Caco-2 (cell line): Measurements from ENCODE around the gene CNPY2. TPM values are rescaled to one million over a fixed set of nuclear protein-coding genes. Genes with fewer than 3 reads are reported as not detected.

Source experiments
- BruUV-seq: library from RNA; stranded (reverse); fragments of 400-500 nt; replicated peaks from 2 replicates; lab custom pipeline; 2021; lab: Mats Ljungman, UMichigan
- CTCF ChIA-PET: fragments of 300-600 bp; sonication (Branson Sonifier 250); formaldehyde crosslinking; loops from one replicate; lab custom pipeline; 2022; ENCODE audit warnings: antibody characterized with exemption; lab: Charles Lee
- POLR2A ChIA-PET: fragments of 300-600 bp; sonication (Branson Sonifier 250); formaldehyde crosslinking; loops from one replicate; lab custom pipeline; 2022; ENCODE audit warnings: antibody characterized with exemption; lab: Charles Lee
- DNase-seq, 2 experiments: peaks; one replicate each; pipeline versions ENCODE4 v3.0.0 to v3.0.0-alpha.2; 2020 to 2022
- H3K27me3 ChIP-seq: replicated peaks from 2 replicates; pipeline ENCODE4 v1.6.0; 2011; ENCODE audit warnings: low read length; ENCODE audit not compliant: control insufficient read depth, insufficient read depth
- H3K36me3 ChIP-seq: 2 replicates; pipeline ENCODE4 v1.5.1; 2011; ENCODE audit warnings: low read length; ENCODE audit not compliant: control insufficient read depth, insufficient read depth
- H3K4me1 ChIP-seq: fragments of 250-450 bp; sonication (Bioruptor Pico); 2 replicates; pipeline ENCODE4 v1.5.1; 2020; ENCODE audit warnings: mild to moderate bottlenecking
- H3K4me3 ChIP-seq: 2 replicates; pipeline ENCODE4 v1.5.1; 2011; ENCODE audit warnings: low read depth, mild to moderate bottlenecking, control low read depth, low read length
- H3K9me3 ChIP-seq: fragments of 250-450 bp; sonication (Bioruptor Pico); 2 replicates; pipeline ENCODE4 v1.5.1; 2020; ENCODE audit warnings: mild to moderate bottlenecking, moderate library complexity
- H3K27ac Mint-ChIP-seq: one replicate; pipeline ENCODE4 v1.8.0; 2022; ENCODE audit warnings: mixed read lengths; ENCODE audit not compliant: unreplicated experiment
- H3K27me3 Mint-ChIP-seq: one replicate; pipeline ENCODE4 v1.8.0; 2022; ENCODE audit warnings: mixed read lengths; ENCODE audit not compliant: insufficient read depth, unreplicated experiment
- H3K36me3 Mint-ChIP-seq: one replicate; pipeline ENCODE4 v1.8.0; 2022; ENCODE audit warnings: mild to moderate bottlenecking, mixed read lengths; ENCODE audit not compliant: insufficient read depth, unreplicated experiment
- H3K4me1 Mint-ChIP-seq: one replicate; pipeline ENCODE4 v1.8.0; 2022; ENCODE audit warnings: low read depth, mixed read lengths; ENCODE audit not compliant: unreplicated experiment
- H3K4me3 Mint-ChIP-seq: one replicate; pipeline ENCODE4 v1.8.0; 2022; ENCODE audit warnings: mild to moderate bottlenecking, moderate library complexity, mixed read lengths; ENCODE audit not compliant: unreplicated experiment
- H3K9me3 Mint-ChIP-seq: one replicate; pipeline ENCODE4 v1.8.0; 2022; ENCODE audit warnings: mixed read lengths; ENCODE audit not compliant: unreplicated experiment
- intact Hi-C: fragments of 100-400 bp; cut with micrococcal nuclease; formaldehyde crosslinking; loops from one replicate; pipeline ENCODE4 v1.10.0; 2022; ENCODE audit not compliant: unreplicated experiment
- total RNA-seq: library from RNA; stranded (reverse); gene quantifications from 2 replicates; pipeline ENCODE4 v1.2.3, GENCODE V29; 2022
- TF ChIP-seq, protein P1 (sequence below), 2 experiments: fragments of 200-600 bp in 1 of 2; IDR thresholded peaks; 1 replicate in 1 of 2; 2 replicates in 1 of 2; pipeline versions ENCODE4 v1.5.1 to v1.8.0; 2011 to 2022; ENCODE audit warnings: antibody characterized with exemption in 1 of 2, control low read depth in 1 of 2, inconsistent platforms in 1 of 2, low read depth in 1 of 2, low read length in 1 of 2, mild to moderate bottlenecking in 1 of 2, moderate library complexity in 1 of 2; ENCODE audit not compliant: insufficient read depth in 1 of 2, severe bottlenecking in 1 of 2, unreplicated experiment in 1 of 2

Gene CNPY2
- total RNA-seq, 1 experiment from 2014 or later: 204 TPM

DNA sequence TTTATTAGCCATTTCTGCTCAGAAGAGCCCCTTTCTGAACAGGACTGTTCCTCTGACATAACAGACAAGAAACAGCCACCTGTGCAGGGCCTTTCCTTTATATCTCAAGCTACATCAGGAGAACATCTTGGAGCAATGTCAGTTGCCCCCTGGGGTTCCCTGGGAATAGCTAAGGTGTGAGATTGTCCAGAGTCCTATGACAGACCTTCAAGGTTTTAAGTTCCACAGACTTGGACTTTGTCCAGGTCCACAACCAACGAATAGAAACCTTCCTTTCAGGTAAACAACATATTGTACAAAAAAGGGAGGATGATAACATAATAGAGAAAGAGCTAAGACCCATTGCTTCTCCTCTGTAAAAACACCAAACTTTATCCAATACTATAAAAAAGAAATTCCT, 25.8 kb upstream of the CNPY2 start:
- Mint-ChIP-seq H3K4me1 (peaks cover 5% of the 10 kb centered on the region), H3K27me3 (no peaks in the 10 kb centered on the region), H3K27ac (no peak overlapping the region), H3K36me3 (peaks cover 12% of the 10 kb centered on the region), H3K4me3 (no peak overlapping the region), H3K9me3 (no peaks in the 10 kb centered on the region)
- ChIA-PET CTCF (interaction anchor here (0.6 to 0.9 kb wide), 2 partner anchors 11 to 26 kb away, joined by 4 to 9 read pairs; partner anchors contain the start of gene CNPY2), POLR2A (interaction anchor here (1.2 kb wide), 1 partner anchor 18 kb away, joined by 3 read pairs; the partner anchor contains the start of gene STAT2)
- Histone ChIP-seq H3K4me1 (no peaks in the 10 kb centered on the region; the same call in 1 of the 2 replicates), H3K36me3 (peaks cover 5% of the 10 kb centered on the region), H3K9me3 (no peaks in the 10 kb centered on the region), H3K27me3 (no peaks in the 10 kb centered on the region), H3K4me3 (no peak overlapping the region)
- DNase-seq: no peak
- TF ChIP-seq, protein P1, sequence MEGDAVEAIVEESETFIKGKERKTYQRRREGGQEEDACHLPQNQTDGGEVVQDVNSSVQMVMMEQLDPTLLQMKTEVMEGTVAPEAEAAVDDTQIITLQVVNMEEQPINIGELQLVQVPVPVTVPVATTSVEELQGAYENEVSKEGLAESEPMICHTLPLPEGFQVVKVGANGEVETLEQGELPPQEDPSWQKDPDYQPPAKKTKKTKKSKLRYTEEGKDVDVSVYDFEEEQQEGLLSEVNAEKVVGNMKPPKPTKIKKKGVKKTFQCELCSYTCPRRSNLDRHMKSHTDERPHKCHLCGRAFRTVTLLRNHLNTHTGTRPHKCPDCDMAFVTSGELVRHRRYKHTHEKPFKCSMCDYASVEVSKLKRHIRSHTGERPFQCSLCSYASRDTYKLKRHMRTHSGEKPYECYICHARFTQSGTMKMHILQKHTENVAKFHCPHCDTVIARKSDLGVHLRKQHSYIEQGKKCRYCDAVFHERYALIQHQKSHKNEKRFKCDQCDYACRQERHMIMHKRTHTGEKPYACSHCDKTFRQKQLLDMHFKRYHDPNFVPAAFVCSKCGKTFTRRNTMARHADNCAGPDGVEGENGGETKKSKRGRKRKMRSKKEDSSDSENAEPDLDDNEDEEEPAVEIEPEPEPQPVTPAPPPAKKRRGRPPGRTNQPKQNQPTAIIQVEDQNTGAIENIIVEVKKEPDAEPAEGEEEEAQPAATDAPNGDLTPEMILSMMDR (IDR thresholded peaks at IDR 0.05; ENCODE audit: insufficient read depth in 1 of 2, low read depth in 1 of 2, low read length in 1 of 2, severe bottlenecking in 1 of 2, unreplicated experiment in 1 of 2): no peak
- intact Hi-C loops: no loop called here
- no TSS peak for BruUV-seq

DNA sequence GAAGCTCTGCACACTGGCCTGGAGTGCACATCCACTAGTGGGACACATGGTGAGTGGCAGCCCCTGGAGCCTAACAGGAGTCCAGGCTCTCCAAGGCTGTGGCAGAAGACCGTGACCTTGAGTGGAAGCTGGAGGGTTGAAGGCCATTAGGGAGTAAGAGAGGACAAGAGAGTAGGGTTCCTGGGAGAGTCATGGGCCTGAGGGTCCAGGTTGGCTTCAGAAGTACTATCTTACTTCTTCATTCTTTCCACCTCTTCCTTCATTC, 23.3 kb upstream of the CNPY2 start:
- Mint-ChIP-seq H3K4me1 (peaks cover 8% of the 10 kb centered on the region), H3K36me3 (peaks cover 4% of the 10 kb centered on the region), H3K27me3 (no peaks in the 10 kb centered on the region), H3K4me3 (no peak overlapping the region), H3K27ac (peak overlapping the region; percentile 27), H3K9me3 (no peaks in the 10 kb centered on the region)
- no TSS peak for BruUV-seq
- ChIA-PET CTCF (interaction anchor here (1.8 kb wide), 1 partner anchor 23 kb away, joined by 4 read pairs; the partner anchor contains the start of gene CNPY2), POLR2A (no interaction called here)
- H3K4me3 ChIP-seq: no peak overlapping the region
- peaks cover 6% of the 10 kb centered on the region; the same call in 1 of the 2 replicates for H3K4me1 ChIP-seq
- TF ChIP-seq, protein P1 (IDR thresholded peaks at IDR 0.05; ENCODE audit: insufficient read depth in 1 of 2, low read depth in 1 of 2, low read length in 1 of 2, severe bottlenecking in 1 of 2, unreplicated experiment in 1 of 2): no peak
- DNase-seq: no peak
- H3K9me3 ChIP-seq: no peaks in the 10 kb centered on the region
- H3K36me3 ChIP-seq: peaks cover 4% of the 10 kb centered on the region
- intact Hi-C loops: no loop called here
- no peaks in the 10 kb centered on the region for H3K27me3 ChIP-seq

DNA sequence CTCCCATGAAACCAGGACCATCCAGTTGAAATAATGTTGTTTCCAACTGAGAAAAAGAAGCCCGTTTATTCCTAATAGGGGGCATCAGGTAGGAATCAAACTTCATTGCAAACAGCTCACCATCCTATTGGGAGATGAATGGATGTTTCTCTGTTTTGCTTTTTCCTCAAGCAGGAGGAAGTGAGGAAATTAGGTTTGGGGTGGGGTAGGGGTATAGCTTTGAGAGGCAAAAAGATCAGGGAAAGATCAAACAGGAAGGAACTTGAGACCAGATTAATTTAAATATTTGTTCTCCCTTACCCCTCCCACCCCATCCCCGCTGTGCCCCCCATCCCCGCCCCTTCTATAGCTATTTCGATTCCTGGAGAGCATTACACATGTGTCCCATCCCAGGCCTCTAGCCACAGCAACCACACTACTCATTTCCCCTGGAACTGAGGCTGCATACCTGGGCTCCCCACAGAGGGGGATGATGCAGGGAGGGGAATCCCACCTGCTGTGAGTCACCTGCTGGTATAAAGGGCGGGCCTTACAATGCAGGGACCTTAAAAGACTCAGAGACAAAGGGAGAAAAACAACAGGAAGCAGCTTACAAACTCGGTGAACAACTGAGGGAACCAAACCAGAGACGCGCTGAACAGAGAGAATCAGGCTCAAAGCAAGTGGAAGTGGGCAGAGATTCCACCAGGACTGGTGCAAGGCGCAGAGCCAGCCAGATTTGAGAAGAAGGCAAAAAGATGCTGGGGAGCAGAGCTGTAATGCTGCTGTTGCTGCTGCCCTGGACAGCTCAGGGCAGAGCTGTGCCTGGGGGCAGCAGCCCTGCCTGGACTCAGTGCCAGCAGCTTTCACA, 22.7 kb upstream of the CNPY2 start, which contains the start of gene IL23A:
IL23A (plus strand) TSS at position 577 of the 850 bp plus-strand sequence; CDS start at position 738, 161 bp downstream.
- peak within 1 kb of the TSS; percentile 27 for H3K27ac Mint-ChIP-seq
- H3K9me3 Mint-ChIP-seq: no peaks in the 10 kb centered on the region
- Histone ChIP-seq H3K36me3 (peaks cover 2% of the 10 kb centered on the region), H3K27me3 (no peaks in the 10 kb centered on the region), H3K4me1 (peaks cover 6% of the 10 kb centered on the region; the same call in 1 of the 2 replicates), H3K9me3 (no peaks in the 10 kb centered on the region), H3K4me3 (no peak within 1 kb of the TSS)
- no TSS peak for BruUV-seq
- intact Hi-C loops: no loop called here
- TF ChIP-seq, protein P1 (IDR thresholded peaks at IDR 0.05; ENCODE audit: insufficient read depth in 1 of 2, low read depth in 1 of 2, low read length in 1 of 2, severe bottlenecking in 1 of 2, unreplicated experiment in 1 of 2): no peak
- CTCF ChIA-PET: interaction anchor here (1.8 kb wide), 1 partner anchor 23 kb away, joined by 4 read pairs; the partner anchor contains the start of gene CNPY2
- DNase-seq: no peak
- POLR2A ChIA-PET: no interaction called here
- no peaks in the 10 kb centered on the region for H3K27me3 Mint-ChIP-seq
- peaks cover 8% of the 10 kb centered on the region for H3K4me1 Mint-ChIP-seq
- no peak within 1 kb of the TSS for H3K4me3 Mint-ChIP-seq
- H3K36me3 Mint-ChIP-seq: peaks cover 10% of the 10 kb centered on the region
